Stromal cell of bone marrow (primary cell): ENCODE results near the gene ZAR1.
"Not testable (repeated sequence)": the region's sequence is repeated elsewhere in the genome, so short reads cannot be mapped to it uniquely, and the experiment has no call there.

Source experiments
- DNase-seq: peaks from one replicate; pipeline ENCODE4 v3.0.0-alpha.2; 2012; ENCODE audit warnings: low read depth

The ZAR1 gene, protein sequence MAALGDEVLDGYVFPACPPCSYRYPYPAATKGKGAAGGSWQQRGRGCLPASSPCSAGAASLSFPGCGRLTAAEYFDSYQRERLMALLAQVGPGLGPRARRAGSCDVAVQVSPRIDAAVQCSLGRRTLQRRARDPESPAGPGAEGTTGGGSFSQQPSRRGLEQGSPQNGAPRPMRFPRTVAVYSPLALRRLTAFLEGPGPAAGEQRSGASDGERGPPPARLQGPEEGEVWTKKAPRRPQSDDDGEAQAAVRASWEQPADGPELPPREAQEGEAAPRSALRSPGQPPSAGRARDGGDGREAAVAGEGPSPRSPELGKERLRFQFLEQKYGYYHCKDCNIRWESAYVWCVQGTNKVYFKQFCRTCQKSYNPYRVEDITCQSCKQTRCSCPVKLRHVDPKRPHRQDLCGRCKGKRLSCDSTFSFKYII

DNA sequence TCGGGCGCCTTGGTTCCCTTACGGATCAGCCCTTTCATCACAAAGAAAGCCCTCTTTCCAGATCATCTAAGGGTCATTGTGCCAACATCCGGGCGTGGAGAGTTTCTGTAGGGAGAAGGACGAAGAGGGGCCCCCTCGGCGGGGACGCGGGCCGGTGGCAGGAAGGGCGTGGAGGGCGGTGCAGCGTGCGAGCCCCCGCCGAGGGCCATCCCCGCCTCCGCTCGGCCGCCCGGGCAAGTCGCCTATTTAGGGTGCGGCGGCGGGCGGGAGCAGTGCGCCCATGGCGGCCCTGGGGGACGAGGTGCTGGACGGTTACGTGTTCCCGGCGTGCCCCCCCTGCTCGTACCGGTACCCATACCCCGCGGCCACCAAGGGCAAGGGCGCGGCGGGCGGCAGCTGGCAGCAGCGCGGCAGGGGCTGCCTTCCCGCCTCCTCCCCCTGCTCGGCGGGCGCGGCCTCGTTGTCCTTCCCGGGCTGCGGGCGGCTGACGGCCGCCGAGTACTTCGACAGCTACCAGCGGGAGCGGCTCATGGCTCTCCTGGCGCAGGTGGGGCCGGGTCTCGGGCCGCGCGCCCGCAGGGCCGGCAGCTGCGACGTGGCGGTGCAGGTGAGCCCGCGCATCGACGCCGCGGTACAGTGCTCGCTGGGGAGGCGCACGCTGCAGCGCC lies at the start of gene ZAR1:
Gene ZAR1 (plus strand): TSS at position 241 of the 668 bp plus-strand sequence. CDS start 40 bp downstream, at position 281.
- no peak for DNase-seq

DNA sequence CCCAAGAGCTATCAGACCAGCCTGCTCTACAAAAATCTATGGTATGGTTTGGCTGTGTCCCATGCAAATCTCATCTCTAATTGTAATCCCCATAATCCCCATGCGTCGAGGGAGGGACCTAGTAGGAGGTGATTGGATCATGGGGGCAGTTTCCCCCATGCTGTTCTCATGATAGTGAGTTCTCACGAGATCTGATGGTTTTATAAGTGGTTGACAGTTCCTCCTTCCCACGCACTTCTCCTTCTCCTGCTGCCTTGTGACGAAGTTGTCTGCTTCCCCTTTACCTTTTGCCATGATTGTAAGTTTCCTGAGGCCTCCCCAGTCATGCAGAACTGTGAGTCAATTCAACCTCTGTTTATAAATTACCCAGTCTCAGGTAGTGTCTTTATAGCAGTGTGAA lies 49.1 kb upstream of the ZAR1 start:
- DNase-seq, result not testable (repeated sequence)

DNA sequence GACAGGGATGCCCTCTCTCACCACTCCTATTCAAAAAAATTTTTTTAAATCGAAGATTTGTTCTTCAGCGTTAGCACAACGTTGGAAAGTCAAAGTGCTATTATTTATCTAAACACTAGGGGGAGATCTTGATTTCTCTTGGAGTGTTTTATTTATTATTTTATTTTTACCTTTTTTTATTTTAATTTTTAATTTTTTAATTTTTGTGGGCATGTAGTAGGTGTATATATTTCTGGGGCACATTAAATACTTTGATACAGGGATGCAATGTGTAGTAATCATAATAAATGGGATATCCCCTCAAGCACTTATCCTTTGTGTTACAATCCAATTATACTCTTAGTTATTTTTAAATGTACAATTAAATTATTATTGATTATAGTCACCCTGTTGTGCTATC lies 44.3 kb upstream of the ZAR1 start:
- DNase-seq, result peak; percentile 5

DNA sequence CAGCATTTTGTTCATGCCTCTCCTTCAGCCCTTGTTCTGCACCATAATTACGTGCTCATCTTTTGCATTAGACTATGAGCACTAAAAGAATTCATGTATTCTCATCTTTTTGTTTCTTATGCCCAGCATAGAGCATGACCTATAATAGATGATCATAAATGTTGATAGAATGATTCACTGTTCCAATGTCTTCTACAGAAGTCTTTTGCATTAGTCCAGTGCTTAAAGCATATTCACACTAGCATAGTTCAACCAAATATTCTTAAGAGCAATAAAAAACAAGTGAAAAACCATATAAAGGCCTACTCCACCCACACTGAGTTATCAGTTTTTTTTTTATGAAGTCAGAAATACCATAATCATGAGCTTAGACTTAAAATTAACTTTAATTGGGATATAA lies 43.4 kb upstream of the ZAR1 start:
- DNase-seq, result no peak

DNA sequence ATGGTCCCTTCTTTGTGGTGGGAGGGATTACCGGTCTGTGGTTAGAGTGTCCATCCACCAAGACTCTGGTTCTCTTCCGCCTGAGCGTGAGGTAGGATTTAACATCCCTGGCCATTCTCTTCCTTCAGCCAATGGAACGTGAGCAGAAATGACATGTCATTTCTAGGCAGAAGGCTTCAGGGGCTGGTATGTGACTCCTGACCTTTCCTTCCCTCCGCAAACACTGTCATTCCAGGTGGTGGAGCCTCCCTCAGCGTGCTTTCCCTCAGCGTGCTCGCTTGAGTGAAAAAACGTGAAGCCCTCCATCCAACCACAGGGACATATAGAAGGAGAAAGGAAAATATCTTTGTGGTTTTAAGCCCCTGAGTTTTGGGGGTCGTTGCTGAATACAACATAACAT lies 40.9 kb upstream of the ZAR1 start:
- no peak for DNase-seq

DNA sequence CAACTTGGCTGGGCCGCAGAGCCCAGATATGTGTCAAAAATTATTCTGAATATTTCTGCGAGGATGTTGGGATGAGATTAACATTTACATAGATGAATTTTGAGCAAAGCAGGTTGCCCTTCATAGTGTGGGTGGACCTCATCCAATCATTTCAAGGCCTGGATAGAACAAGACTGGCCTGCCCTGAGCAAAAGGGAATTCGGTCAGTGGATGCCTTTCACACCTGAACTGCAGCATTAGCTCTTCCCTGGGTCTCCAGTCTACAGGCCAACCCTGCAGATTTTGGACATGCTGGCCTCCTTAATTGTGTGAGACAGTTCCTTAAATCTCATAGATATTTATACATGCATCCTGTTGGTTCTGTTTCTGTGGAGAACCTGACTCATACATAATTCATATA lies 39.3 kb upstream of the ZAR1 start:
- DNase-seq, result no peak

DNA sequence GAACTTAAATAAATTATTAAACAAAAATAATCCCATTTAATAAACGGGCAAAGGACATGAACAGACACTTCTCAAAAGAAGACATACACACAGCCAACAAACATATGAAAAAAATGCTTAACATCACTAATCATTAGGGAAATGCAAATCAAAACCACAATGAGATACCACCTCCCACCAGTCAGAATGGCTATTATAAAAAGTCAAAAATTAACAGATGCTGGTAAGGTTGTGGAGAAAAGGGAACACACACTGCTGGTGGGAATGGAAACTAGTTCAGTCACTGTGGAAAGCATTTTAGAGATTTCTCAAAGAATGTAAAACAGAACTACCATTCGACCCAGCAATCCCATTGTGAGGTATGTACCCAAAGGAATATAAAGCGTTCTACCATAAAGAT lies 38.4 kb upstream of the ZAR1 start:
- not testable (repeated sequence) for DNase-seq

DNA sequence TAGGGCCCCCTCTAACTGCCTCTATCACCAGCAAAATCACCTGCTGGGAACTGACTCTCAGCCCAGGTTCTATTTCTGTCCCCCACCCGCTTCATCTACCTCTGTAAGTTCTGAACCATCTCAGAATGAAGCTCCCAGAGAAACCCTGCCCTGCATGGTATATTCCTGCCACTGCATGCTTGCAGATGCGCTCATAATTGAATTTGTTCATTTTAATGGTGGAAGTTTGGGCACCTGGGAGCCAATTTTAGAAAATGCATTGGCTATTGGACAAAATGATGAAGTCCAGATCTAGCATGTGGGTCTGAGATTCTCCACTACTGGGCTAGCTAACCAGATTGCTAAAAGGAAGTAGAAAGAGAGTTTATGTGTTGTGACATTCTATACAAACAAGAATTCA lies 35.5 kb upstream of the ZAR1 start:
- no peak for DNase-seq

DNA sequence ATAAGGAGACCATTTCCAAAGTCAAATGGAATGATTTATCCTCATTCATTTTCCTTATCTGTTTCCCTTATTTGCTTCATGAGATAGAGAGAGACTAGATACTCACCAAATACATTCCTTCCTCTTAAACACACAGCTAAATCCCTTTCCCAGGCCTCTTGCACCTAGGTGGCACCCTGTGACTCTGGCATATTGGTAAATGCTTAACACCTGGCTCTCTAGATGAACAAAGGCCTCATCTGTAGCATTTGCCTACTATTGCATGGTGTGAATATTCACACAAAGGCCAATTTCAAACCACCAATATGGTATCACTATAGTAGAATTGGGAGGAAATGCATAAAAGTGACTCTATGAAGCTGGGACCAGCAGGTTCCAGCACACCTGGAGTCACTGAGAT lies 29.1 kb upstream of the ZAR1 start:
- no peak for DNase-seq

DNA sequence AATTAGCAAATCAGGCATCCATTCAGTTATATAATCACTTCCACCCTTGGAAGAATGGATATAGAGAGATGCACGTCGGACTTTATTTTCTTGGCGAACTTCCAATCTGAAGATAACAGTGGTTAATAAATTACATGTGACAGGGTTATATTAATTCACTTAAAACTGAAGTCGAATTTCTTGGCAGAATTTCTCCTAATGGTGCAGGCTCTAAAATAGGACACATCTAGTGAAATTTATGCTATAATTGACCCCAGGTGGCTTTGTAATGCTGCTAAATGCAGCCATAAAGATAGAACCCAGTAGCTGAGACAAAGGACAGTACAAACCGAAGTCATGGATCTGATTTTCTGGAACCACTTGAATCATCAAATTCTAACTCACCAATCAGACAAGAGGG lies 27.7 kb upstream of the ZAR1 start:
- DNase-seq, result no peak

DNA sequence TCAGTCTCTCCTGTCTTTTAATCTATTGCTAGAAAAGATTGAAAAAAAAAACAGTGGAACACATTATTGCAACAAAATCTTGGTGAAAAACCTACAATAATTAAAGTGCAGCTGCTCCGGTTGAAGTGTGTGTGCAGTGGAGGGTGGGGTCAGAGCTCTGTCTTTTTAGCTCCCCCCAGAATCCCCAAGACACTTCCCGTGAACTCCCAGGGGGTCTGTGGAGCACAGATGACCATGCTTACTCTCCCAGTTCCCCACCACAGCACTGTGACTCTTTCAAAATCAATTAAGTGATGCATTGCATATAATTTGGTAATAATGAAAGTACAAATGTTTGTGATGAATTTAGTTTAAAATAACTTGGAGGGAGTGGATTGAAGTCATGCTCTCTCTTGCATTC lies 22.6 kb upstream of the ZAR1 start:
- DNase-seq, result no peak

DNA sequence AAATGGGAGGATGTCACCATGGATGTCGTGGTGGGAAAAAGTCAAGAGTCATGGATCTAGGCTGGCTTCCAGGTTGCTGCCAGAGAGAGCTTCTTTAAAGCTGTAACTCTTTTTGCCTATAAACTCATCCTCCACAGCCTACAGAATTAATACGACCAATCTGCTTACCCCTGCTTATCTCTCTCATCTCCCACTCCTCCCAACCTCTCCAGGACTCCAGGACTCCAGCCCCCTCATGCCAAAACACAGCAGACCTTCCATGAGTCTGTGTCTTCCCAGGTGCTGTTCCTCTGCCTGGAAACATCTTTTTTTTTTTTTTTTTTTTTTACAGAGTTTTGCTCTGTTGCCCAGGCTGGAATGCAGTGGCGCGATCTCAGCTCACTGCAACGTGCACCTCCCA lies 22.2 kb upstream of the ZAR1 start:
- no peak for DNase-seq

DNA sequence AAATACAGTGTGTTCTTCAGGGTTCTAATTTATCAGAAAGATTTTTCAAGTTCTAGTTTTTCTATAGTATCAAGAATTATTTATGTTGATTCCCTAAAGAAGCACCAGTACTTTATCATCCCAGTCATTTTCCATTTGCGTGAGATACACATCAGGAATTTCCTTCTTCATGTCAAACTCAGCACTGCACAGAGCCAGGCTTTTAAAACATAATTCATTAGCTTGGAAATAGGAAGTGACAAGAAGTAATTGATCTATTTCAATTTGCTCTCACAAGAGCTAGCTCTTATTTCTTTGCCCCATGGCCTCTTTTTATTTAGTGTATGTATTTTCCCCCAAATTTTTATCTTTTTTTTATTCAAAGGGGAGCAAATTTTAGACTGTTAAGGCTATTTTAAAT lies 19.9 kb upstream of the ZAR1 start:
- no peak for DNase-seq

DNA sequence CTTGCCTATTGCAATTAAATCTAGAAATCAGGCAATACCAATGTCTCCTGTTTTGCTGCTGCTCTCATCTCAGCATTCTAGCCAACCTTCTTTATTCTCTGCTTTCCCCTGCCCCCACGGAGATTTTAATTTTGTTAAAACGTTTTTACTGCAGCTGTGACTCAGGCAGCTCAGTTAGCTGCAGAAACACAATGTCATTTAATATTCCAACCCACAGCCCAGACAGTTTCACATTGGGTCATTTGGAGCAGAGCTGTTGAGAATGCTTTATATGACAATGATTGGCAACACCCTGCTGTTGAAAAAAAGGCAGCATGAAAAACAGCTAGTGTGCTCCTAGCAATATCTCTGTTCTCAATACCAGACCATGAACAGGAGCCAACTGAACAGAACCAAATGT lies 19.5 kb upstream of the ZAR1 start:
- DNase-seq, result peak; percentile 31

DNA sequence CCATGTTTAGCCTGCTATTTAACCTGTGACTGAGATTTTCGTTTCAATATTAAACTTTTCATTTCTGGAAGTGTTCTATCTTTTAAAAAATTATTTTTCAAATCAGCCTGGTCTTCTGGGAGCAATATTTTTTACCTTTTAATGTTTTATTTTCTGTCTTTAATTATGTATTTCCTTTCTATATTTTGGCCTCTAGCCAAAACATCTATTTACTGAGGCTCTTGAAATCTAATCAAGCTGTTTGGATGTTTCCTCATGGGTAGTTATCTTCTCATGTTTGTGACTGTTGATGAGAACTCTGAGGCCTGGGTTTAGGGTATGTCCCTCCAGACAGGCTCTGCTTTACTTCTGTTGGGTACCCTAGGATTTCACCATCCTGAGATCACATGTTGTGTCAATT lies 17.3 kb upstream of the ZAR1 start:
- DNase-seq, result no peak

DNA sequence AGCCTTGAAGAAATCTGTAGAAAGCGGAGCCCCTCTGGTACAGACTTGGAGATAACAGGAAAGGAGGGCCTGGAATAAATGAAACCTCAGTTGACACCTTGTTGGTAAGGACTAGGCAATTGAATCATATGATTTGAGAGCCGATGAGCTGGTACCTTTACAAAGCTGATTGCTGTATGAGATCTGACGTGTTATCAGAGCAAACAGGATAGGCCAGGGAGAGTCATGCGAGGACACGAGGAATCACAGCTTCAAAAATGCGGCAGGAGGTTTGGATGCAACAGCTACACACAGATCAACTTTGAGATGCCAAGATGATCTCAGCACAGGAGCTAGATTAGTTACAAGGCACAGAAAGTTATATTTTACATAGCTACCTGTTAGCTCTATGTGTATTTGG lies 14.3 kb upstream of the ZAR1 start:
- DNase-seq, result no peak

DNA sequence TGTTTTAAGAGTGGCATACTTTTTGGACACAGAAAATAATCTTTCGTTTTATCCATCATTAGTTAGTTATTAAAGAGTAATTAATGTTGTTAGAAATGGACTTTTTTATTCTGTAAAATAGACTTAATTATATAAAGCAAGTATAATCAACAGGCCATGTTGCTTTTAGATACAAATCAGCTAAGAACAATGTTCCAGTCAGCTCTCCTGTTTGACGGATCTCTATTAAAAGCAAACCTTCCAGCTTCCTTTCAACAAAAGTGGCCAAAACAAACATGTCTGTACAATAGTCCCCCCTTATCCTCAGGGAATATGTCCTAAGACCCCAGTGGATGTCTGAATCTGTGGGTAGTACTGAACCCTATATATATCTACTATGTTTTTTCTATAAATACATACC lies 11.8 kb upstream of the ZAR1 start:
- no peak for DNase-seq

DNA sequence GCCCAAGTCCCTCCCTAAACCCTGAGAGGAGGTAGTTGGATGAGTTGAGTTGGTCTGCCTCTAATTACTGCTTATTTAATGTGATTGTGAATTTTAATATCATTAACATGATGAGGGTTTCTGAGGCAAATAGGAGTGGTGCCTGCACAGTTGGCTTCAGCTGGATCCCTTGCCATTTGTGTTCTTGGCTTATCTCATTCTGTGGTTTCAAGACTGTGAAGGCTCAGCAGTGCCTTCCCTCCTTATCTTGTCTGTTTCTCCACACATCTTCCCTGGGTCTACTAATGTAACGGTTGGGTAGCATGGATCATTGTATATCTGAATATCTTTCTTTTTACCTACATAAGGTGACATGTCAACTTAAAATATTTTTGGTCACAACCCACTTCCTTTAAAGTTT lies 8.5 kb upstream of the ZAR1 start:
- no peak for DNase-seq

DNA sequence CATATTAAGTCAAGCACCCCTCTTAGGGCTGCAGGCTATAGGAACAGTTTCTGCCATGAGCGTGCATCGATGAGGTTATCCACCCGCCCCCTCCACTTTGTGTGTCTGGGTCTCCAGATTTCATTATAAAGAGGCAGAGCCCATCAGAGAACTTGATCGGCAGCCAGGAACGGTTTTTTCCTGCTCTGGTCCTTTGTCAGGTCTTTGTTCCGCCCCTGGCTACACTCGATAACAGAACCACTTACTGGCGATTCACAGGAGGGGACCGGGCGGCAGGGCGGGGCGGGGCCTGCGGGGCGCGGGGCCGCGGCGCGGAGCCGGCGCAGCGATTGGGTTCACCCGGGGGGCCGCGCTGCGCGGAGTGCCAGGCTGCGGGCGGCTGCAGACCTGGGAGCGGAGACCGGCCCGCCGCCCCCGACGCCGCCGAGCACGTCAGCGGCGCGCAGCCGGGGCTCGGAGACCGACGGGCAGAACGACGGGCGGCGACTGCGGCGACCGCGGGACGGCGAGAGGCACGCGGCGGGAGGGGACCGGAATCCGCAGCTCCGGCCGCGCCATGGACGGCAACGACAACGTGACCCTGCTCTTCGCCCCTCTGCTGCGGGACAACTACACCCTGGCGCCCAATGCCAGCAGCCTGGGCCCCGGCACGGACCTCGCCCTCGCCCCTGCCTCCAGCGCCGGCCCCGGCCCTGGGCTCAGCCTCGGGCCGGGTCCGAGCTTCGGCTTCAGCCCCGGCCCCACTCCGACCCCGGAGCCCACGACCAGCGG lies 6.9 kb upstream of the ZAR1 start, which contains the start of gene SLC10A4:
Gene SLC10A4 (plus strand): TSS at position 338 of the 771 bp plus-strand sequence. CDS start 219 bp downstream, at position 557.
- no peak for DNase-seq

DNA sequence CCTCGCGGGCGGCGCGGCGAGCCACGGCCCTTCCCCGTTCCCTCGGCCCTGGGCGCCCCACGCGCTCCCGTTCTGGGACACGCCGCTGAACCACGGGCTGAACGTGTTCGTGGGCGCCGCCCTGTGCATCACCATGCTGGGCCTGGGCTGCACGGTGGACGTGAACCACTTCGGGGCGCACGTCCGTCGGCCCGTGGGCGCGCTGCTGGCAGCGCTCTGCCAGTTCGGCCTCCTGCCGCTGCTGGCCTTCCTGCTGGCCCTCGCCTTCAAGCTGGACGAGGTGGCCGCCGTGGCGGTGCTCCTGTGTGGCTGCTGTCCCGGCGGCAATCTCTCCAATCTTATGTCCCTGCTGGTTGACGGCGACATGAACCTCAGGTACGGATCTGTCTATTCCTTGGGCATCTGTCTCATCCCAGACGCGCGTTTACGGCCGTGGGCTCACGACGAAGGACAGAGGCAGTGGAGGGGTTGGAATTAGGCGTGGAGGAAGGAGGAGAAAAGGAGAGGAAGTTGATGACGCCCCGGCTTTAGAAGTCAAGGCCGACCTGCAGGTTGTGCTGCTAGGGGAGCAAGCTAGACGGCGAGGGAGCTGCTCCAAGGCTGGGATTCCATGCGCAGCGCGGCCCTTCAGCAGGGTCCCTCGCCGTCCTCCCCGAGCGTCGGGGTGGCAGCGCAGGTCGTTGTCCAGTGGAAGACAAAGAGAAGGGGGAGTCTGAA lies 6.1 kb upstream of the ZAR1 start:
- no peak for DNase-seq

DNA sequence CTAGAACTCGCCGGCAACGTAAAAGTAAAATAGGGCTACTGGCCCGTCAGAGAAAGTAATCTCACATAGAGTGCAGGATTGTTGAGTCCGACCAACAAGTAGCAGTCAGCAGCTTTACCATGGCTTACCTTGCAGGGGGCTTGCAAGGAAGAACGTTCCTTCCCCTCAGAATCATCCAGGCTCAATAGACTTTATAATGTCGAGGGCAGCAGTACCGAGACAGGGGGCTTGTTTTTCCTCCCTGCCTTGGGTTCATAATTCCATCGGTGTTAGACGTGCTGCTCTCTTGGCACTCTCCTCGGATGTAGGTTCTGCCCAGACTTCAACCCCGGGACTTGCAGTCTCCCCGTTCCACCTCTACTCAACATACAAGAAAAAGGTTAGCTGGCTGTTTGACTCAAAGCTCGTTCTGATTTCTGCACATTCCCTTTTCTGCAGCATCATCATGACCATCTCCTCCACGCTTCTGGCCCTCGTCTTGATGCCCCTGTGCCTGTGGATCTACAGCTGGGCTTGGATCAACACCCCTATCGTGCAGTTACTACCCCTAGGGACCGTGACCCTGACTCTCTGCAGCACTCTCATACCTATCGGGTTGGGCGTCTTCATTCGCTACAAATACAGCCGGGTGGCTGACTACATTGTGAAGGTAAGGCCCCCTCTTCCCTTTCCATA lies 5.4 kb upstream of the ZAR1 start:
- no peak for DNase-seq

DNA sequence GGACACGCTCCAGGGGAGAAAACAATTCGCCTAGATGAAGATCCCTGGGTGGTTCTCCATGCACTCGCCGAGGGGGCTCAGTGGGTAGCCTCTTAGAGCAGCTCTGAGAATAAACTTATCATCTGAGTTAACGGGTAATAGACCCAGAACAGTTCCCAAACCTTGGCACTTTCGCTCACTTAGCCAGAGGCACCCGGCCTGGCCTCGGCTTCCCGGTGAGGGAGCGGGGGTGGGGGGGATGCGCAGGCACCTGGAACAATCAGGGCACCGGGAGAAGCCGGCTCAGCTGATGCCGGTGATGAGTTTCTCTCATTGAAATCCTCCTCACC lies 405 bp upstream of the ZAR1 start:
- DNase-seq, result no peak
